Astrocyte (in vitro differentiated cells and primary cell): ENCODE measurements around the gene COL2A1. TPM values are rescaled to one million over a fixed set of nuclear protein-coding genes. Genes with fewer than 3 reads are reported as not detected.

Experiments used
- DNase-seq: peaks from one replicate; pipeline ENCODE4 v3.0.0-alpha.2; 2010; ENCODE audit warnings: low read depth
- FAIRE-seq: peaks from 2 replicates; lab custom pipeline; 2011; peaks lifted over from hg19 to GRCh38; lab: Jason Lieb, UNC
- H2AFZ ChIP-seq: 2 replicates; pipeline ENCODE4 v1.6.0; 2012; ENCODE audit warnings: low read depth, low read length, inconsistent platforms
- H3K27ac ChIP-seq: 2 replicates; pipeline ENCODE4 v1.5.1; 2011; ENCODE audit warnings: low read depth, low read length, inconsistent platforms
- H3K27me3 ChIP-seq: 2 replicates; pipeline ENCODE4 v1.6.0; 2011; ENCODE audit warnings: low read length, inconsistent platforms; ENCODE audit not compliant: insufficient read depth
- H3K36me3 ChIP-seq: 2 replicates; pipeline ENCODE4 v1.5.1; 2011; ENCODE audit warnings: low read length, inconsistent platforms; ENCODE audit not compliant: insufficient read depth
- H3K4me1 ChIP-seq: 2 replicates; pipeline ENCODE4 v1.5.1; 2011; ENCODE audit warnings: low read length, inconsistent platforms; ENCODE audit not compliant: insufficient read depth
- H3K4me2 ChIP-seq: 2 replicates; pipeline ENCODE4 v1.6.0; 2012; ENCODE audit warnings: low read length, inconsistent platforms
- H3K4me3 ChIP-seq: 2 replicates; pipeline ENCODE4 v1.5.1; 2011; ENCODE audit warnings: low read depth, mild to moderate bottlenecking, low read length, inconsistent platforms; ENCODE audit not compliant: insufficient read depth
- H3K79me2 ChIP-seq: 2 replicates; pipeline ENCODE4 v1.6.0; 2012; ENCODE audit warnings: mild to moderate bottlenecking, low read length, inconsistent platforms; ENCODE audit not compliant: insufficient read depth
- H3K9ac ChIP-seq: 2 replicates; pipeline ENCODE4 v1.6.0; 2012; ENCODE audit warnings: mild to moderate bottlenecking, low read length, inconsistent platforms
- H3K9me3 ChIP-seq: 2 replicates; pipeline ENCODE4 v1.5.1; 2012; ENCODE audit warnings: low read depth, mild to moderate bottlenecking, low read length, inconsistent platforms; ENCODE audit not compliant: insufficient read depth
- H4K20me1 ChIP-seq: 2 replicates; pipeline ENCODE4 v1.6.0; 2012; ENCODE audit warnings: low read length, inconsistent platforms; ENCODE audit not compliant: insufficient read depth
- H3K27ac Mint-ChIP-seq: one replicate; pipeline ENCODE4 v1.8.0; 2021; ENCODE audit warnings: mild to moderate bottlenecking, mixed read lengths; ENCODE audit not compliant: unreplicated experiment
- H3K27me3 Mint-ChIP-seq: one replicate; pipeline ENCODE4 v1.8.0; 2021; ENCODE audit warnings: low read depth, mixed read lengths; ENCODE audit not compliant: unreplicated experiment
- H3K36me3 Mint-ChIP-seq: one replicate; pipeline ENCODE4 v1.8.0; 2021; ENCODE audit warnings: low read depth, mixed read lengths; ENCODE audit not compliant: unreplicated experiment
- H3K4me1 Mint-ChIP-seq: one replicate; pipeline ENCODE4 v1.8.0; 2021; ENCODE audit warnings: low read depth, mixed read lengths; ENCODE audit not compliant: unreplicated experiment
- H3K4me3 Mint-ChIP-seq: one replicate; pipeline ENCODE4 v1.8.0; 2021; ENCODE audit warnings: mild to moderate bottlenecking, moderate library complexity, mixed read lengths; ENCODE audit not compliant: unreplicated experiment
- H3K9me3 Mint-ChIP-seq: one replicate; pipeline ENCODE4 v1.8.0; 2021; ENCODE audit warnings: mild to moderate bottlenecking, mixed read lengths; ENCODE audit not compliant: unreplicated experiment
- EZH2 ChIP-seq: IDR thresholded peaks from 2 replicates; pipeline ENCODE4 v1.6.1; 2012; ENCODE audit warnings: mild to moderate bottlenecking, low read length, inconsistent platforms; ENCODE audit not compliant: insufficient read depth
- total RNA-seq: library from RNA; stranded (reverse); gene quantifications from 2 replicates; pipeline ENCODE4 v1.2.1, GENCODE V29; 2021
- TF ChIP-seq, protein P1 (sequence below): IDR thresholded peaks from 2 replicates; pipeline ENCODE4 v1.5.1; 2011; ENCODE audit warnings: low read depth, mild to moderate bottlenecking, inconsistent platforms, low read length, moderate library complexity; ENCODE audit not compliant: insufficient read depth

The COL2A1 gene
- total RNA-seq, 1 donor from 2014 or later = 20.3 TPM

GRCh38 chr12:48008349-48008748 lies 4.1 kb upstream of the COL2A1 start:
- peaks cover 3% of the 10 kb centered on the region for H4K20me1 ChIP-seq
- DNase-seq (no peak), FAIRE-seq (no peak)
- no peaks in the 10 kb centered on the region for H3K4me1 Mint-ChIP-seq
- no peak overlapping the region for H3K27ac Mint-ChIP-seq
- no peak overlapping the region for H3K4me3 Mint-ChIP-seq
- H3K27me3 Mint-ChIP-seq = peaks cover 63% of the 10 kb centered on the region
- no peak overlapping the region for H3K9ac ChIP-seq
- H2AFZ ChIP-seq = no peak overlapping the region
- H3K4me3 ChIP-seq = no peak overlapping the region
- H3K4me2 ChIP-seq = no peak overlapping the region
- TF ChIP-seq, protein P1, sequence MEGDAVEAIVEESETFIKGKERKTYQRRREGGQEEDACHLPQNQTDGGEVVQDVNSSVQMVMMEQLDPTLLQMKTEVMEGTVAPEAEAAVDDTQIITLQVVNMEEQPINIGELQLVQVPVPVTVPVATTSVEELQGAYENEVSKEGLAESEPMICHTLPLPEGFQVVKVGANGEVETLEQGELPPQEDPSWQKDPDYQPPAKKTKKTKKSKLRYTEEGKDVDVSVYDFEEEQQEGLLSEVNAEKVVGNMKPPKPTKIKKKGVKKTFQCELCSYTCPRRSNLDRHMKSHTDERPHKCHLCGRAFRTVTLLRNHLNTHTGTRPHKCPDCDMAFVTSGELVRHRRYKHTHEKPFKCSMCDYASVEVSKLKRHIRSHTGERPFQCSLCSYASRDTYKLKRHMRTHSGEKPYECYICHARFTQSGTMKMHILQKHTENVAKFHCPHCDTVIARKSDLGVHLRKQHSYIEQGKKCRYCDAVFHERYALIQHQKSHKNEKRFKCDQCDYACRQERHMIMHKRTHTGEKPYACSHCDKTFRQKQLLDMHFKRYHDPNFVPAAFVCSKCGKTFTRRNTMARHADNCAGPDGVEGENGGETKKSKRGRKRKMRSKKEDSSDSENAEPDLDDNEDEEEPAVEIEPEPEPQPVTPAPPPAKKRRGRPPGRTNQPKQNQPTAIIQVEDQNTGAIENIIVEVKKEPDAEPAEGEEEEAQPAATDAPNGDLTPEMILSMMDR = no peak
- no peak for TF ChIP-seq EZH2
- H3K9me3 ChIP-seq = no peaks in the 10 kb centered on the region
- peaks cover 77% of the 10 kb centered on the region for H3K27me3 ChIP-seq
- H3K9me3 Mint-ChIP-seq = peaks cover 2% of the 10 kb centered on the region
- no peaks in the 10 kb centered on the region for H3K36me3 ChIP-seq
- no peaks in the 10 kb centered on the region for H3K36me3 Mint-ChIP-seq
- no peaks in the 10 kb centered on the region for H3K79me2 ChIP-seq
- peaks cover 7% of the 10 kb centered on the region for H3K4me1 ChIP-seq
- no peak overlapping the region for H3K27ac ChIP-seq

DNA sequence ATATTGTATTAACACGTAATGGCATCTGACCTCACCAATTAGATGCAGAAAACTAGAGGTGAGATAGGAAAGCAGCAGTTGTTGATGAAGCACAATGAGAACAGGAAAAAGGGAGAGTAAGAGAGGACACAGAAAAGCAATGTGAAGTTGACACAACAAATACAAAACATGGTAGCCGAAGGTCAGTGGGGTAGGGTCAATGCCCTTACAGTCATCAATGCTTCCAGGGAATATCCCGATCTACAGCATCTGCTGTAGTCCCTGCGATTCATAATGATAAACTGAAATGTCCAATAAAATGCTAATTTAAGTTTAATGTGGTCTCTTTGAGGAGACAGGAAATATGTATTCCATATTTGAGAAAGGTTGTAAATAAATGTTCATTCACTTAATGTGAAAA lies 2.9 kb upstream of the COL2A1 start:
- TF ChIP-seq EZH2 = no peak
- no peak overlapping the region for H3K4me3 Mint-ChIP-seq

DNA sequence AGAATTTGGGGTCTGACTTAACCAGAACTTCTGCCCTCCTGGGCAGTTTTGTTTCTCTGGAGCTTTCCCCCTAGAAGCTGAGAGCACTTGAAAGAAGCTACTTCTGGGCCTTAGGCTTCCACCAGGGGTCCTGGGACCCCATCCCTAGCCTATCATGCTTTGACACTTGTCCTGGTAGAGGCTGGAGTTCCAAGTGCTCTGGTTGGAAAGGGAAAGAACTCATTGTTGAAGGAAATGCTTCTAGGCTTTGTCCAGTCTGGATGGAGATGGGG lies 1.4 kb upstream of the COL2A1 start:
- Histone ChIP-seq H3K9me3 (no peaks in the 10 kb centered on the region), H3K27ac (no peak overlapping the region), H4K20me1 (peaks cover 5% of the 10 kb centered on the region), H3K4me1 (peaks cover 21% of the 10 kb centered on the region), H3K9ac (no peak overlapping the region), H3K4me3 (no peak overlapping the region), H3K4me2 (no peak overlapping the region), H3K79me2 (no peaks in the 10 kb centered on the region), H3K36me3 (no peaks in the 10 kb centered on the region), H2AFZ (no peak overlapping the region), H3K27me3 (peaks cover 83% of the 10 kb centered on the region)
- Mint-ChIP-seq H3K4me3 (no peak overlapping the region), H3K27me3 (peaks cover 52% of the 10 kb centered on the region), H3K4me1 (peaks cover 3% of the 10 kb centered on the region), H3K36me3 (no peaks in the 10 kb centered on the region), H3K9me3 (peaks cover 2% of the 10 kb centered on the region), H3K27ac (no peak overlapping the region)
- no peak for FAIRE-seq
- no peak for DNase-seq
- TF ChIP-seq, protein P1 = no peak
- TF ChIP-seq EZH2 = no peak

More for the DNA sequence above, 2.9 kb upstream of the COL2A1 start:
- H3K4me2 ChIP-seq = no peak overlapping the region
- no peak overlapping the region for H2AFZ ChIP-seq
- H3K36me3 ChIP-seq = no peaks in the 10 kb centered on the region
- H3K4me3 ChIP-seq = no peak overlapping the region
- no peaks in the 10 kb centered on the region for H3K9me3 ChIP-seq
- DNase-seq = no peak
- peaks cover 2% of the 10 kb centered on the region for H3K9me3 Mint-ChIP-seq
- no peak for FAIRE-seq
- H3K27ac Mint-ChIP-seq = no peak overlapping the region
- no peaks in the 10 kb centered on the region for H3K36me3 Mint-ChIP-seq
- H3K27me3 ChIP-seq = peaks cover 84% of the 10 kb centered on the region
- H3K4me1 Mint-ChIP-seq = peaks cover 3% of the 10 kb centered on the region
- no peak overlapping the region for H3K27ac ChIP-seq
- H3K27me3 Mint-ChIP-seq = peaks cover 62% of the 10 kb centered on the region
- peaks cover 5% of the 10 kb centered on the region for H4K20me1 ChIP-seq
- no peak overlapping the region for H3K9ac ChIP-seq
- peaks cover 16% of the 10 kb centered on the region for H3K4me1 ChIP-seq
- H3K79me2 ChIP-seq = no peaks in the 10 kb centered on the region
